HAP-1 (cell line): ENCODE measurements around the gene SCFD2.

Experiments used
- DNase-seq, 2 experiments: peaks; one replicate each; pipeline ENCODE4 v3.0.0-alpha.2; 2016 to 2020; ENCODE audit warnings: low spot score in 2 of 2
- H3K27me3 ChIP-seq: fragments of 250-450 bp; sonication (Bioruptor Pico); 2 replicates; pipeline ENCODE4 v1.5.1; 2020; ENCODE audit warnings: low read depth, mild to moderate bottlenecking, moderate library complexity
- H3K36me3 ChIP-seq: fragments of 250-450 bp; sonication (Bioruptor Pico); replicated peaks from 2 replicates; pipeline ENCODE4 v1.5.1; 2020; ENCODE audit warnings: mild to moderate bottlenecking
- H3K4me1 ChIP-seq: fragments of 250-450 bp; sonication (Bioruptor Pico); 2 replicates; pipeline ENCODE4 v1.5.1; 2020; ENCODE audit warnings: mild to moderate bottlenecking
- H3K4me3 ChIP-seq: fragments of 250-450 bp; sonication (Bioruptor Pico); 2 replicates; pipeline ENCODE4 v1.5.1; 2020; ENCODE audit warnings: mild to moderate bottlenecking, moderate library complexity
- H3K9me3 ChIP-seq: fragments of 250-450 bp; sonication (Bioruptor Pico); 2 replicates; pipeline ENCODE4 v1.5.1; 2020; ENCODE audit warnings: mild to moderate bottlenecking, moderate library complexity
- in situ Hi-C: fragments of 300-500 bp; cut with MboI; formaldehyde crosslinking; loops from 3 replicates; pipeline ENCODE4 v1.14.3; 2020; ENCODE audit warnings: low sequenced_read_pairs, inconsistent platforms, mixed read lengths

SCFD2 gene

GRCh38 chr4:52945982-52946381, 419.9 kb downstream of the SCFD2 start:
- in situ Hi-C loops: no loop called here
- no peak for DNase-seq
- no peaks in the 10 kb centered on the region for H3K27me3 ChIP-seq
- no peaks in the 10 kb centered on the region for H3K36me3 ChIP-seq
- H3K9me3 ChIP-seq: no peaks in the 10 kb centered on the region
- no peak overlapping the region for H3K4me3 ChIP-seq
- no peaks in the 10 kb centered on the region; the same call in 1 of the 2 replicates for H3K4me1 ChIP-seq

GRCh38 chr4:52945326-52945898, 420.4 kb downstream of the SCFD2 start:
- Histone ChIP-seq H3K27me3 (no peaks in the 10 kb centered on the region), H3K36me3 (no peaks in the 10 kb centered on the region), H3K4me1 (no peaks in the 10 kb centered on the region; the same call in 1 of the 2 replicates), H3K4me3 (no peak overlapping the region), H3K9me3 (no peaks in the 10 kb centered on the region)
- DNase-seq: no peak
- in situ Hi-C loops: no loop called here

GRCh38 chr4:52943677-52944076, 422.2 kb downstream of the SCFD2 start:
- Histone ChIP-seq H3K9me3 (no peaks in the 10 kb centered on the region), H3K36me3 (no peaks in the 10 kb centered on the region), H3K4me3 (no peak overlapping the region), H3K27me3 (no peaks in the 10 kb centered on the region), H3K4me1 (no peaks in the 10 kb centered on the region; the same call in 1 of the 2 replicates)
- in situ Hi-C loops: no loop called here
- no peak for DNase-seq

GRCh38 chr4:52942936-52943335, 422.9 kb downstream of the SCFD2 start:
- DNase-seq: no peak
- Histone ChIP-seq H3K4me3 (no peak overlapping the region), H3K36me3 (no peaks in the 10 kb centered on the region), H3K27me3 (no peaks in the 10 kb centered on the region), H3K4me1 (no peaks in the 10 kb centered on the region; the same call in 1 of the 2 replicates), H3K9me3 (no peaks in the 10 kb centered on the region)
- in situ Hi-C loops: no loop called here

- H3K9me3 ChIP-seq: no peaks in the 10 kb centered on the region
- H3K4me3 ChIP-seq: no peak overlapping the region
- no peaks in the 10 kb centered on the region for H3K27me3 ChIP-seq
- no peaks in the 10 kb centered on the region; the same call in 1 of the 2 replicates for H3K4me1 ChIP-seq
- DNase-seq: no peak
- no peaks in the 10 kb centered on the region for H3K36me3 ChIP-seq
- in situ Hi-C loops: no loop called here
These were observed 424.4 kb downstream of the SCFD2 start for GRCh38 chr4:52941450-52941849.

GRCh38 chr4:52939739-52940138, 426.1 kb downstream of the SCFD2 start:
- Histone ChIP-seq H3K27me3 (no peaks in the 10 kb centered on the region), H3K36me3 (no peaks in the 10 kb centered on the region), H3K9me3 (no peaks in the 10 kb centered on the region), H3K4me1 (no peaks in the 10 kb centered on the region), H3K4me3 (no peak overlapping the region)
- DNase-seq: no peak
- in situ Hi-C loops: no loop called here

- no peak overlapping the region for H3K4me3 ChIP-seq
- H3K4me1 ChIP-seq: no peaks in the 10 kb centered on the region
- H3K9me3 ChIP-seq: no peaks in the 10 kb centered on the region
- no peaks in the 10 kb centered on the region for H3K36me3 ChIP-seq
- H3K27me3 ChIP-seq: no peaks in the 10 kb centered on the region
- in situ Hi-C loops: no loop called here
- no peak for DNase-seq
These were observed 426.5 kb downstream of the SCFD2 start for GRCh38 chr4:52939325-52939724.

GRCh38 chr4:52937829-52938228, 428.0 kb downstream of the SCFD2 start:
- H3K4me3 ChIP-seq: no peak overlapping the region
- H3K9me3 ChIP-seq: no peaks in the 10 kb centered on the region
- in situ Hi-C loops: no loop called here
- H3K36me3 ChIP-seq: no peaks in the 10 kb centered on the region
- H3K4me1 ChIP-seq: no peaks in the 10 kb centered on the region
- H3K27me3 ChIP-seq: no peaks in the 10 kb centered on the region
- no peak for DNase-seq

- Histone ChIP-seq H3K27me3 (no peaks in the 10 kb centered on the region), H3K4me1 (no peaks in the 10 kb centered on the region), H3K36me3 (no peaks in the 10 kb centered on the region), H3K4me3 (no peak overlapping the region), H3K9me3 (no peaks in the 10 kb centered on the region)
- no peak for DNase-seq
- in situ Hi-C loops: no loop called here
These were observed 429.1 kb downstream of the SCFD2 start for GRCh38 chr4:52936729-52937128.

GRCh38 chr4:52935317-52935716, 430.5 kb downstream of the SCFD2 start:
- Histone ChIP-seq H3K27me3 (no peaks in the 10 kb centered on the region), H3K36me3 (no peaks in the 10 kb centered on the region), H3K4me1 (no peaks in the 10 kb centered on the region), H3K4me3 (no peak overlapping the region), H3K9me3 (no peaks in the 10 kb centered on the region)
- in situ Hi-C loops: no loop called here
- no peak for DNase-seq

GRCh38 chr4:52933738-52934137, 432.1 kb downstream of the SCFD2 start:
- DNase-seq: no peak
- Histone ChIP-seq H3K27me3 (no peaks in the 10 kb centered on the region), H3K4me1 (no peaks in the 10 kb centered on the region), H3K4me3 (no peak overlapping the region), H3K36me3 (no peaks in the 10 kb centered on the region), H3K9me3 (no peaks in the 10 kb centered on the region)
- in situ Hi-C loops: no loop called here

GRCh38 chr4:52932591-52933470, 433.0 kb downstream of the SCFD2 start:
- H3K27me3 ChIP-seq: no peaks in the 10 kb centered on the region
- in situ Hi-C loops: no loop called here
- DNase-seq: no peak

GRCh38 chr4:52931243-52931642, 434.6 kb downstream of the SCFD2 start:
- in situ Hi-C loops: no loop called here
- Histone ChIP-seq H3K27me3 (no peaks in the 10 kb centered on the region), H3K9me3 (no peaks in the 10 kb centered on the region), H3K36me3 (no peaks in the 10 kb centered on the region), H3K4me1 (no peaks in the 10 kb centered on the region), H3K4me3 (no peak overlapping the region)
- DNase-seq: no peak

More at GRCh38 chr4:52932591-52933470, 433.0 kb downstream of the SCFD2 start:
- Histone ChIP-seq H3K9me3 (no peaks in the 10 kb centered on the region), H3K36me3 (no peaks in the 10 kb centered on the region), H3K4me3 (no peak overlapping the region), H3K4me1 (no peaks in the 10 kb centered on the region)

GRCh38 chr4:52926196-52926974, 439.5 kb downstream of the SCFD2 start:
- no peak overlapping the region for H3K4me3 ChIP-seq
- no peaks in the 10 kb centered on the region for H3K9me3 ChIP-seq
- no peaks in the 10 kb centered on the region for H3K27me3 ChIP-seq
- no peaks in the 10 kb centered on the region for H3K36me3 ChIP-seq
- in situ Hi-C loops: no loop called here
- no peak for DNase-seq
- no peaks in the 10 kb centered on the region for H3K4me1 ChIP-seq
